Activated naive CD8-positive, alpha-beta T cell treated with anti-CD3 and anti-CD28 coated beads, Interleukin-2, amount 10 ng/mL, durations not matched to agents 7 days and 5 days (primary cell): ENCODE measurements around the gene MAN1A1. TPM values are rescaled to one million over a fixed set of nuclear protein-coding genes. Genes with fewer than 3 reads are reported as not detected.

Experiments
- ATAC-seq: fragments of 150-1000 bp; cut with Tn5 transposase; one replicate; pipeline ENCODE4 v1.10.0; 2021; ENCODE audit warnings: low read depth, moderate library complexity
- POLR2A ChIA-PET: fragments of 350-600 bp; sonication (Branson Sonifier 250); formaldehyde crosslinking; loops from one replicate; lab custom pipeline; 2021; ENCODE audit warnings: antibody characterized with exemption; lab: Charles Lee
- DNase-seq: peaks from one replicate; pipeline ENCODE4 v3.0.0; 2021
- H3K27ac Mint-ChIP-seq: one replicate; pipeline ENCODE4 v1.8.0; 2022; ENCODE audit warnings: mild to moderate bottlenecking, mixed read lengths
- H3K27me3 Mint-ChIP-seq: one replicate; pipeline ENCODE4 v1.8.0; 2022; ENCODE audit warnings: mild to moderate bottlenecking, moderate library complexity, mixed read lengths
- H3K36me3 Mint-ChIP-seq: one replicate; pipeline ENCODE4 v1.8.0; 2021; ENCODE audit warnings: mild to moderate bottlenecking, mixed read lengths
- H3K4me1 Mint-ChIP-seq: one replicate; pipeline ENCODE4 v1.8.0; 2021; ENCODE audit warnings: mixed read lengths
- H3K4me3 Mint-ChIP-seq: one replicate; pipeline ENCODE4 v1.8.0; 2022; ENCODE audit warnings: mild to moderate bottlenecking, moderate library complexity, mixed read lengths
- H3K9me3 Mint-ChIP-seq: one replicate; pipeline ENCODE4 v1.8.0; 2021; ENCODE audit warnings: mixed read lengths
- total RNA-seq, 2 experiments: library from RNA; stranded (reverse); gene quantifications; one replicate each; pipeline ENCODE4 v1.2.3, GENCODE V29; 2021

Gene MAN1A1
- total RNA-seq, 2 experiments from 2014 or later, result 19.2 to 19.5 TPM

- DNase-seq, result no peak
- POLR2A ChIA-PET, result no interaction called here
- no peak for ATAC-seq
- no peaks in the 10 kb centered on the region for H3K27me3 Mint-ChIP-seq
- H3K36me3 Mint-ChIP-seq, result peaks cover 30% of the 10 kb centered on the region
- H3K4me3 Mint-ChIP-seq, result no peak overlapping the region
- H3K9me3 Mint-ChIP-seq, result no peaks in the 10 kb centered on the region
- H3K27ac Mint-ChIP-seq, result no peak overlapping the region
- H3K4me1 Mint-ChIP-seq, result peaks cover 47% of the 10 kb centered on the region
Measured at GRCh38 chr6:119318176-119318575, 31.4 kb downstream of the MAN1A1 start.

- no peak for ATAC-seq
- no peaks in the 10 kb centered on the region for H3K27me3 Mint-ChIP-seq
- no peak overlapping the region for H3K27ac Mint-ChIP-seq
- H3K9me3 Mint-ChIP-seq, result no peaks in the 10 kb centered on the region
- POLR2A ChIA-PET, result no interaction called here
- DNase-seq, result no peak
- peaks cover 32% of the 10 kb centered on the region for H3K36me3 Mint-ChIP-seq
- H3K4me3 Mint-ChIP-seq, result no peak overlapping the region
- peaks cover 48% of the 10 kb centered on the region for H3K4me1 Mint-ChIP-seq
Measured at GRCh38 chr6:119317007-119317406, 32.6 kb downstream of the MAN1A1 start.

- peak overlapping the region; percentile 92 for H3K27ac Mint-ChIP-seq
- peaks cover 31% of the 10 kb centered on the region for H3K36me3 Mint-ChIP-seq
- peak overlapping the region; percentile 73 for H3K4me3 Mint-ChIP-seq
- ATAC-seq, result peak; percentile 4
- no peaks in the 10 kb centered on the region for H3K9me3 Mint-ChIP-seq
- POLR2A ChIA-PET, result interaction anchor here (1.2 to 3.2 kb wide), 6 partner anchors 7 to 380 kb away, joined by 3 to 38 read pairs (median 8); partner anchors contain the start of gene MCM9
- no peaks in the 10 kb centered on the region for H3K27me3 Mint-ChIP-seq
- DNase-seq, result no peak
- H3K4me1 Mint-ChIP-seq, result peaks cover 58% of the 10 kb centered on the region
Measured at GRCh38 chr6:119314885-119315272, 34.7 kb downstream of the MAN1A1 start.

- peaks cover 63% of the 10 kb centered on the region for H3K4me1 Mint-ChIP-seq
- ATAC-seq (peak; percentile 69), DNase-seq (peak; percentile 72)
- POLR2A ChIA-PET, result interaction anchor here (0.6 to 3.2 kb wide), 12 partner anchors 8 to 605 kb away, joined by 3 to 38 read pairs (median 4); partner anchors contain the start of gene MCM9
- no peaks in the 10 kb centered on the region for H3K27me3 Mint-ChIP-seq
- peaks cover 29% of the 10 kb centered on the region for H3K36me3 Mint-ChIP-seq
- H3K27ac Mint-ChIP-seq, result peak overlapping the region; percentile 92
- peak overlapping the region; percentile 73 for H3K4me3 Mint-ChIP-seq
- no peaks in the 10 kb centered on the region for H3K9me3 Mint-ChIP-seq
Measured at GRCh38 chr6:119313937-119314884, 35.4 kb downstream of the MAN1A1 start.

GRCh38 chr6:119312875-119313338, 36.7 kb downstream of the MAN1A1 start:
- Mint-ChIP-seq H3K27me3 (no peaks in the 10 kb centered on the region), H3K27ac (peak overlapping the region; percentile 92), H3K4me1 (peaks cover 65% of the 10 kb centered on the region), H3K4me3 (peak overlapping the region; percentile 73), H3K36me3 (peaks cover 21% of the 10 kb centered on the region), H3K9me3 (no peaks in the 10 kb centered on the region)
- ATAC-seq (peak; percentile 51), DNase-seq (no peak)
- POLR2A ChIA-PET, result interaction anchor here (0.5 to 3.2 kb wide), 7 partner anchors 9 to 175 kb away, joined by 3 to 38 read pairs (median 3); no protein-coding TSS in a partner anchor

GRCh38 chr6:119312441-119312840, 37.1 kb downstream of the MAN1A1 start:
- H3K36me3 Mint-ChIP-seq, result peaks cover 21% of the 10 kb centered on the region
- POLR2A ChIA-PET, result interaction anchor here (0.5 to 3.2 kb wide), 5 partner anchors 10 to 161 kb away, joined by 3 to 38 read pairs (median 3); no protein-coding TSS in a partner anchor
- no peaks in the 10 kb centered on the region for H3K27me3 Mint-ChIP-seq
- H3K27ac Mint-ChIP-seq, result peak overlapping the region; percentile 92
- peak overlapping the region; percentile 73 for H3K4me3 Mint-ChIP-seq
- H3K9me3 Mint-ChIP-seq, result no peaks in the 10 kb centered on the region
- ATAC-seq (no peak), DNase-seq (no peak)
- H3K4me1 Mint-ChIP-seq, result peaks cover 67% of the 10 kb centered on the region

- Mint-ChIP-seq H3K36me3 (peaks cover 16% of the 10 kb centered on the region), H3K27me3 (no peaks in the 10 kb centered on the region), H3K4me3 (no peak overlapping the region), H3K9me3 (no peaks in the 10 kb centered on the region), H3K27ac (peak overlapping the region; percentile 26), H3K4me1 (peaks cover 67% of the 10 kb centered on the region)
- ATAC-seq (no peak), DNase-seq (no peak)
- POLR2A ChIA-PET, result interaction anchor here (3.2 kb wide), 1 partner anchor 11 kb away, joined by 24 read pairs; no protein-coding TSS in a partner anchor
Measured at GRCh38 chr6:119311514-119312142, 37.9 kb downstream of the MAN1A1 start.

- ATAC-seq (no peak), DNase-seq (no peak)
- Mint-ChIP-seq H3K9me3 (no peaks in the 10 kb centered on the region), H3K4me1 (peaks cover 63% of the 10 kb centered on the region), H3K27ac (peak overlapping the region; percentile 16), H3K36me3 (peaks cover 24% of the 10 kb centered on the region), H3K27me3 (no peaks in the 10 kb centered on the region), H3K4me3 (no peak overlapping the region)
- POLR2A ChIA-PET, result no interaction called here
Measured at GRCh38 chr6:119310486-119311036, 39.0 kb downstream of the MAN1A1 start.

- Mint-ChIP-seq H3K4me3 (no peak overlapping the region), H3K36me3 (peaks cover 27% of the 10 kb centered on the region), H3K4me1 (peaks cover 52% of the 10 kb centered on the region), H3K27me3 (no peaks in the 10 kb centered on the region), H3K9me3 (no peaks in the 10 kb centered on the region), H3K27ac (no peak overlapping the region)
- no peak for ATAC-seq
- no peak for DNase-seq
- POLR2A ChIA-PET, result no interaction called here
Measured at GRCh38 chr6:119308991-119309657, 40.4 kb downstream of the MAN1A1 start.

- no peak overlapping the region for H3K4me3 Mint-ChIP-seq
- no peak overlapping the region for H3K27ac Mint-ChIP-seq
- ATAC-seq, result no peak
Measured at GRCh38 chr6:119308048-119308570, 41.5 kb downstream of the MAN1A1 start.

GRCh38 chr6:119307056-119307455, 42.5 kb downstream of the MAN1A1 start:
- no peak overlapping the region for H3K27ac Mint-ChIP-seq
- no peak overlapping the region for H3K4me3 Mint-ChIP-seq
- ATAC-seq, result no peak
- no peaks in the 10 kb centered on the region for H3K27me3 Mint-ChIP-seq
- no peaks in the 10 kb centered on the region for H3K9me3 Mint-ChIP-seq
- POLR2A ChIA-PET, result no interaction called here
- DNase-seq, result no peak
- peaks cover 37% of the 10 kb centered on the region for H3K4me1 Mint-ChIP-seq
- peaks cover 36% of the 10 kb centered on the region for H3K36me3 Mint-ChIP-seq

More at GRCh38 chr6:119308048-119308570, 41.5 kb downstream of the MAN1A1 start:
- POLR2A ChIA-PET, result no interaction called here
- H3K36me3 Mint-ChIP-seq, result peaks cover 34% of the 10 kb centered on the region
- DNase-seq, result no peak
- H3K27me3 Mint-ChIP-seq, result no peaks in the 10 kb centered on the region
- H3K9me3 Mint-ChIP-seq, result no peaks in the 10 kb centered on the region
- peaks cover 45% of the 10 kb centered on the region for H3K4me1 Mint-ChIP-seq

- ATAC-seq (no peak), DNase-seq (no peak)
- POLR2A ChIA-PET, result no interaction called here
- peaks cover 32% of the 10 kb centered on the region for H3K4me1 Mint-ChIP-seq
- H3K36me3 Mint-ChIP-seq, result peaks cover 33% of the 10 kb centered on the region
- H3K27me3 Mint-ChIP-seq, result no peaks in the 10 kb centered on the region
- no peaks in the 10 kb centered on the region for H3K9me3 Mint-ChIP-seq
- no peak overlapping the region for H3K4me3 Mint-ChIP-seq
- no peak overlapping the region for H3K27ac Mint-ChIP-seq
Measured at GRCh38 chr6:119306396-119306968, 43.1 kb downstream of the MAN1A1 start.
